Fibroblast of lung (primary cell): ENCODE results near the gene MFGE8. TPM values are rescaled to one million over a fixed set of nuclear protein-coding genes. Genes with fewer than 3 reads are reported as not detected.

Experiments
- DNase-seq, 2 donors: peaks; one replicate each; pipeline versions ENCODE4 v3.0.0 to v3.0.0-alpha.2; 2010; ENCODE audit warnings: low read depth in 2 of 2
- H2AFZ ChIP-seq: 2 replicates; pipeline ENCODE4 v1.5.1; 2012; ENCODE audit warnings: low read length, control low read depth, inconsistent platforms
- H3K27ac ChIP-seq: 2 replicates; pipeline ENCODE4 v1.5.1; 2011; ENCODE audit warnings: low read length, control low read depth; ENCODE audit not compliant: insufficient read depth
- H3K27me3 ChIP-seq: 2 replicates; pipeline ENCODE4 v1.5.1; 2011; ENCODE audit warnings: mild to moderate bottlenecking, low read length; ENCODE audit not compliant: control insufficient read depth, insufficient read depth
- H3K36me3 ChIP-seq: 2 replicates; pipeline ENCODE4 v1.5.1; 2011; ENCODE audit warnings: low read length; ENCODE audit not compliant: control insufficient read depth, insufficient read depth
- H3K4me1 ChIP-seq: 2 replicates; pipeline ENCODE4 v1.5.1; 2011; ENCODE audit warnings: low read length; ENCODE audit not compliant: control insufficient read depth, insufficient read depth; ENCODE audit errors: extremely low read depth
- H3K4me2 ChIP-seq: 2 replicates; pipeline ENCODE4 v1.5.1; 2011; ENCODE audit warnings: low read length, control low read depth; ENCODE audit not compliant: insufficient read depth; ENCODE audit errors: extremely low read depth
- H3K4me3 ChIP-seq, 4 experiments: fragments of 200-600 bp in 1 of 4; sonication (generic) in 1 of 4; replicated peaks in 1 of 4; 2 replicates each; pipeline ENCODE4 v1.5.1; 2011 to 2016; ENCODE audit warnings: low read length in 4 of 4, low read depth in 3 of 4, mild to moderate bottlenecking in 3 of 4, control low read depth in 2 of 4, inconsistent platforms in 1 of 4, mixed read lengths in 1 of 4; ENCODE audit not compliant: insufficient read depth in 1 of 4; ENCODE audit errors: control extremely low read depth in 1 of 4
- H3K79me2 ChIP-seq: 2 replicates; pipeline ENCODE4 v1.5.1; 2012; ENCODE audit warnings: mild to moderate bottlenecking, low read length, inconsistent platforms; ENCODE audit not compliant: control insufficient read depth, insufficient read depth
- H3K9ac ChIP-seq: 2 replicates; pipeline ENCODE4 v1.5.1; 2011; ENCODE audit warnings: mild to moderate bottlenecking, low read length, control low read depth; ENCODE audit not compliant: insufficient read depth
- H3K9me3 ChIP-seq: 2 replicates; pipeline ENCODE4 v1.5.1; 2012; ENCODE audit warnings: low read depth, low read length; ENCODE audit not compliant: control insufficient read depth, insufficient read depth
- H4K20me1 ChIP-seq: 2 replicates; pipeline ENCODE4 v1.5.1; 2011; ENCODE audit warnings: low read length; ENCODE audit not compliant: control insufficient read depth, insufficient read depth; ENCODE audit errors: extremely low read depth
- EZH2 ChIP-seq: IDR thresholded peaks from 2 replicates; pipeline ENCODE4 v1.5.1; 2012; ENCODE audit warnings: low read length, control low read depth, mild to moderate bottlenecking; ENCODE audit errors: missing control alignments
- polyA plus RNA-seq, 2 donors: library from polyadenylated mRNA; depleted of rRNA in 1 of 2; stranded (reverse) in 1 of 2; unstranded in 1 of 2; fragments of >200 nt; gene quantifications; 2 replicates each; pipeline ENCODE4 v1.2.1, GENCODE V29; 2011 to 2012; ENCODE audit warnings: missing spikeins in 1 of 2
- total RNA-seq: library from RNA; depleted of rRNA; stranded (reverse); fragments of >200 nt; gene quantifications from 2 replicates; pipeline ENCODE4 v1.2.1, GENCODE V29; 2014
- TF ChIP-seq, protein P1 (sequence below), 2 donors: IDR thresholded peaks in 1 of 2; conservative IDR thresholded peaks in 1 of 2; 1 replicate in 1 of 2; 2 replicates in 1 of 2; pipeline ENCODE4 v1.5.1; 2011 to 2012; ENCODE audit warnings: low read length in 2 of 2, control low read depth in 1 of 2, inconsistent platforms in 1 of 2, low read depth in 1 of 2, mild to moderate bottlenecking in 1 of 2

MFGE8 gene
- total and polyA plus RNA-seq, 2 donors (not counting 1 experiment from before 2014, with no cell fraction given), result 263 to 336 TPM

DNA sequence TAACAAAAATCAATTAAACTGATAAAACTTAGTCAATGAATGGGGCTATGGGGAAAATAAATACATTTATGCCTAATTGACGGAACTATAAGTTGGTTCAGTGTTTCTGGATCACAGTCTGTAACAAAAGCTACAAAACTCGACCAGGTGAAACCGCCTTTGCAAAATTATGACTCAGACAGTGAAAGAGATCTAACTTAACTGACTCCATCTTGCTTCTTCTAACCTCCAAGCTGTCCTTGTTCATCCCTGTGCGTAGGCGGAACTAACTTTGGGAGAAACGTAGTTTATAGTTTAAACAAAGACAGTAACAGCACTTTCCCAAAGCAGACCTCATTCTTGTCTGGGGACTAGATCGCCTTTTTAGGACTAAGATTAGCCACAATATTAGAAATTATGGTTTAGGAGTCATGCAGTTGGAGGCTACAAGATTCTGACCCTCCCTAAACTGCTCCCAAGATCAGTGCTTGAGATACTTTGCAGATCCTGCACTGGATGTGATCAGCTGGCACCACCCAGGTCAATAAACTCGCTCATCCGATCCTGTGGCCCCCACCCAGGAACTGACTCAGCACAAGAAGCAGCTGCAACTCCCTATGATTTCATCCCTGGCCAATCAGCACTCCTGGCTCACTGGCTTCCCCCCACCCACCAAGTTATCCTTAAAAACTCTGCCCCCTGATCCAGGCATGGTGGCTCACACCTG is 7.2 kb upstream of the MFGE8 start:
- Histone ChIP-seq H3K4me3 (no peak overlapping the region), H4K20me1 (no peaks in the 10 kb centered on the region), H3K4me2 (no peak overlapping the region), H3K4me1 (peaks cover 3% of the 10 kb centered on the region), H3K9ac (no peak overlapping the region), H3K79me2 (no peaks in the 10 kb centered on the region), H3K9me3 (no peaks in the 10 kb centered on the region), H3K36me3 (no peaks in the 10 kb centered on the region), H3K27ac (no peak overlapping the region), H3K27me3 (no peaks in the 10 kb centered on the region), H2AFZ (no peak overlapping the region)
- TF ChIP-seq, protein P1, sequence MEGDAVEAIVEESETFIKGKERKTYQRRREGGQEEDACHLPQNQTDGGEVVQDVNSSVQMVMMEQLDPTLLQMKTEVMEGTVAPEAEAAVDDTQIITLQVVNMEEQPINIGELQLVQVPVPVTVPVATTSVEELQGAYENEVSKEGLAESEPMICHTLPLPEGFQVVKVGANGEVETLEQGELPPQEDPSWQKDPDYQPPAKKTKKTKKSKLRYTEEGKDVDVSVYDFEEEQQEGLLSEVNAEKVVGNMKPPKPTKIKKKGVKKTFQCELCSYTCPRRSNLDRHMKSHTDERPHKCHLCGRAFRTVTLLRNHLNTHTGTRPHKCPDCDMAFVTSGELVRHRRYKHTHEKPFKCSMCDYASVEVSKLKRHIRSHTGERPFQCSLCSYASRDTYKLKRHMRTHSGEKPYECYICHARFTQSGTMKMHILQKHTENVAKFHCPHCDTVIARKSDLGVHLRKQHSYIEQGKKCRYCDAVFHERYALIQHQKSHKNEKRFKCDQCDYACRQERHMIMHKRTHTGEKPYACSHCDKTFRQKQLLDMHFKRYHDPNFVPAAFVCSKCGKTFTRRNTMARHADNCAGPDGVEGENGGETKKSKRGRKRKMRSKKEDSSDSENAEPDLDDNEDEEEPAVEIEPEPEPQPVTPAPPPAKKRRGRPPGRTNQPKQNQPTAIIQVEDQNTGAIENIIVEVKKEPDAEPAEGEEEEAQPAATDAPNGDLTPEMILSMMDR (conservative IDR thresholded peaks at IDR 0.05 in 1 of 2, IDR thresholded peaks at IDR 0.05 in 1 of 2; ENCODE audit: low read depth in 1 of 2, low read length in 2 of 2), result no peak
- no peak for TF ChIP-seq EZH2
- peak; percentile 74 to 85 for DNase-seq

DNA sequence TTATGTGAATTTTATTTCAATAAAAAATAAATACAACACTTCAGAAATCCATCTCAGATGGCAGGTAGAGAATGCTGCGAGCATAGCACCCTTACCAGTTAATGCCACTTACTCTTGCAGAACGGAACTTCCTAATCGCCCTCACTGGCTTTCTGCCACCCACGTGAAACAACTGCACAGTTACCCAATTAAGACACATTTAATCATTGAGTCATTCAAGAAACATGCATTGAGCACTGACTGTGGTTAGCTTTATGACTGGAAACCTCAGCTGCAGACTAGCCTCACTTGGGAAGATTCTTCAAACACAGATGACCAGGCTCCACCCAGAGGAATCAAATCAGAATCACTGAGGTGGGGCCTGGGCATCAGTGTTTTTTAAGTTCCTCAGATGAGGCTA is 5.6 kb upstream of the MFGE8 start:
- no peak overlapping the region for H2AFZ ChIP-seq
- H4K20me1 ChIP-seq, result no peaks in the 10 kb centered on the region
- H3K9me3 ChIP-seq, result no peaks in the 10 kb centered on the region
- peak; percentile 99 for DNase-seq
- H3K79me2 ChIP-seq, result no peaks in the 10 kb centered on the region
- H3K27ac ChIP-seq, result peak overlapping the region; percentile 50
- no peak overlapping the region for H3K4me3 ChIP-seq
- H3K9ac ChIP-seq, result no peak overlapping the region
- no peak for TF ChIP-seq EZH2
- TF ChIP-seq, protein P1 (conservative IDR thresholded peaks at IDR 0.05 in 1 of 2, IDR thresholded peaks at IDR 0.05 in 1 of 2; ENCODE audit: low read depth in 1 of 2, low read length in 2 of 2), result no peak
- H3K4me1 ChIP-seq, result peaks cover 3% of the 10 kb centered on the region
- H3K27me3 ChIP-seq, result no peaks in the 10 kb centered on the region
- peak overlapping the region; percentile 11 for H3K4me2 ChIP-seq
- no peaks in the 10 kb centered on the region for H3K36me3 ChIP-seq

DNA sequence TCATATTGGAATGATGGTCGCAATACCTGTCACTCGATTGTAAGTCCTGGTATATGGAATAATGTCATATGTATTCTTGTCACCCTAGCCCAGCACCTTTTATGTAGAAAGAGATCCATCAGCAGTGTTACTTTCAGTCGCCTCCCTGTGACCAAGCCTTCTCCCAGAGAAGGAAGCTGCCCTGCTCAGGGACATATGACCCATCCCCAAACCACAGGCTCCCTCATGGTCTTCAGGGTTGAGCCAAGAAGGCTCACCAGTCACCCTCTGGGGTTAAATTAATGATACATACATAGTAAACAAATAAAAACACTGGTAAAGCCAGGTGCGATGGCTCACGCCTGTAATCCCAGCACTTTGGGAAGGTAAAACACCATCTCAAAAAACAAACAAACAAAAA is 4.6 kb upstream of the MFGE8 start:
- Histone ChIP-seq H3K4me1 (peaks cover 5% of the 10 kb centered on the region), H4K20me1 (no peaks in the 10 kb centered on the region), H3K9me3 (no peaks in the 10 kb centered on the region), H3K9ac (no peak overlapping the region), H3K27me3 (no peaks in the 10 kb centered on the region), H3K36me3 (no peaks in the 10 kb centered on the region), H3K27ac (no peak overlapping the region), H2AFZ (no peak overlapping the region), H3K4me3 (no peak overlapping the region), H3K79me2 (no peaks in the 10 kb centered on the region), H3K4me2 (no peak overlapping the region)
- TF ChIP-seq, protein P1 (conservative IDR thresholded peaks at IDR 0.05 in 1 of 2, IDR thresholded peaks at IDR 0.05 in 1 of 2; ENCODE audit: low read depth in 1 of 2, low read length in 2 of 2), result no peak
- no peak for TF ChIP-seq EZH2
- DNase-seq, result no peak
